OCI-LY1 (cell line): ENCODE measurements around the gene MUC3A.
"Not testable (repeated sequence)": the region's sequence is repeated elsewhere in the genome, so short reads cannot be mapped to it uniquely, and the experiment has no call there.

Experiments used
- EZH2 ChIP-seq: fragments of 200-600 bp; sonication (generic), shearing (Covaris generic); IDR thresholded peaks from 2 replicates; pipeline ENCODE4 v1.8.0; 2017; ENCODE audit warnings: borderline replicate concordance, mixed run types, mild to moderate bottlenecking, antibody characterized with exemption, low read length, moderate library complexity, mixed read lengths
- TF ChIP-seq, protein P1 (sequence below): fragments of 200-600 bp; sonication (generic), shearing (Covaris generic); IDR thresholded peaks from 2 replicates; pipeline ENCODE4 v1.5.1; 2017; ENCODE audit warnings: mild to moderate bottlenecking, antibody characterized with exemption, low read length, moderate library complexity, mixed read lengths

DNA sequence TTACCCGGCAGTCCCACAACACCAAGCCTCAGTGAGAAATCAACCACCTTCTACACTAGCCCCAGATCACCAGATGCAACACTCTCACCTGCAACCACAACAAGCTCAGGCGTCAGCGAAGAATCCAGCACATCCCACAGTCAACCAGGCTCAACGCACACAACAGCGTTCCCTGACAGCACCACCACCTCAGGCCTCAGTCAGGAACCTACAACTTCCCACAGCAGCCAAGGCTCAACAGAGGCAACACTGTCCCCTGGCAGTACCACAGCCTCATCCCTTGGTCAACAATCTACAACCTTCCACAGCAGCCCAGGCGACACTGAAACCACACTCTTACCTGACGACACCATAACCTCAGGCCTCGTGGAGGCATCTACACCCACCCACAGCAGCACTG is 53.0 kb downstream of the MUC3A start:
- TF ChIP-seq, protein P1, sequence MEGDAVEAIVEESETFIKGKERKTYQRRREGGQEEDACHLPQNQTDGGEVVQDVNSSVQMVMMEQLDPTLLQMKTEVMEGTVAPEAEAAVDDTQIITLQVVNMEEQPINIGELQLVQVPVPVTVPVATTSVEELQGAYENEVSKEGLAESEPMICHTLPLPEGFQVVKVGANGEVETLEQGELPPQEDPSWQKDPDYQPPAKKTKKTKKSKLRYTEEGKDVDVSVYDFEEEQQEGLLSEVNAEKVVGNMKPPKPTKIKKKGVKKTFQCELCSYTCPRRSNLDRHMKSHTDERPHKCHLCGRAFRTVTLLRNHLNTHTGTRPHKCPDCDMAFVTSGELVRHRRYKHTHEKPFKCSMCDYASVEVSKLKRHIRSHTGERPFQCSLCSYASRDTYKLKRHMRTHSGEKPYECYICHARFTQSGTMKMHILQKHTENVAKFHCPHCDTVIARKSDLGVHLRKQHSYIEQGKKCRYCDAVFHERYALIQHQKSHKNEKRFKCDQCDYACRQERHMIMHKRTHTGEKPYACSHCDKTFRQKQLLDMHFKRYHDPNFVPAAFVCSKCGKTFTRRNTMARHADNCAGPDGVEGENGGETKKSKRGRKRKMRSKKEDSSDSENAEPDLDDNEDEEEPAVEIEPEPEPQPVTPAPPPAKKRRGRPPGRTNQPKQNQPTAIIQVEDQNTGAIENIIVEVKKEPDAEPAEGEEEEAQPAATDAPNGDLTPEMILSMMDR = not testable (repeated sequence)
- not testable (repeated sequence) for TF ChIP-seq EZH2
